Measurements from ENCODE around the gene FXR2.
A peak's percentile ranks its signal among the peaks of the same experiment; 100 is the strongest.

Gene FXR2

GRCh38 chr17:7587420-7588151 lies 27.1 kb downstream of the FXR2 start:
- peak; percentile 76 for DNase-seq (ENCODE audit: low read depth)

DNA sequence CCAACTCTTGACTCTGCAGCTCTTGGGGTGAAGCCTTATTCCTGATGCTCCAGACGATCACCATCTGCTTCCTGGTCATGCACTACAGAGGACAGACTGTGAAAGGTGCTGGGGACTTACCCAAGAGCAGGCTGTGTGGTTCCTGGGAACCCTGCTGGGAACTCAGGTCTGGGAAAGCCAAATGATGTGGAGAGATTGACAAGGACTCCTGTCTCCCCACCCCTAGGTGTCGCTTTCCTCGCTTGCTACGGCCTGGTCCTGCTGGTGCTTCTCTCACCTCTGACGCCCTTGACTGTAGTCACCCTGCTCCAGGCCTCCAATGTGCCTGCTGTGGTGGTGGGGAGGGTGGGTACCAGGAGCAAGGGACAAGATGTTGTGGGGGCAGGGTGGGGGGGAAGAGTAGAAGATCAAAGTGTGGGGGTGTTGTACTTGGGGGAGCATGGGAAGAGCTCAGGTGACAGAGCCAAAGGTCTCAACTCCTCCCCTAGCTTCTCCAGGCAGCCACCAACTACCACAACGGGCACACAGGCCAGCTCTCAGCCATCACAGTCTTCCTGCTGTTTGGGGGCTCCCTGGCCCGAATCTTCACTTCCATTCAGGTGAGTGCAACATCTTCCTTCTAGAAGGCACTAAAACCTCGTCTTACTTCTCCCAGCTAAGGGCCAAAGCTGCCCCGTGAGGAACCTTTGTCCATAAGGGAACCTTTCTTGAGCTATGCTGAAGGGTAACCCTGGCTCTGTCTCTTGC lies 27.9 kb downstream of the FXR2 start:
- no peak for DNase-seq (ENCODE audit: low read depth)

GRCh38 chr17:7583253-7584109 lies 31.2 kb downstream of the FXR2 start, which contains the start of gene MPDU1:
Gene MPDU1, plus strand, starts transcription at chr17:7583852. Its CDS starts 11 bp downstream, at chr17:7583863.
- peak; percentile 96 for DNase-seq (ENCODE audit: low read depth)

DNA sequence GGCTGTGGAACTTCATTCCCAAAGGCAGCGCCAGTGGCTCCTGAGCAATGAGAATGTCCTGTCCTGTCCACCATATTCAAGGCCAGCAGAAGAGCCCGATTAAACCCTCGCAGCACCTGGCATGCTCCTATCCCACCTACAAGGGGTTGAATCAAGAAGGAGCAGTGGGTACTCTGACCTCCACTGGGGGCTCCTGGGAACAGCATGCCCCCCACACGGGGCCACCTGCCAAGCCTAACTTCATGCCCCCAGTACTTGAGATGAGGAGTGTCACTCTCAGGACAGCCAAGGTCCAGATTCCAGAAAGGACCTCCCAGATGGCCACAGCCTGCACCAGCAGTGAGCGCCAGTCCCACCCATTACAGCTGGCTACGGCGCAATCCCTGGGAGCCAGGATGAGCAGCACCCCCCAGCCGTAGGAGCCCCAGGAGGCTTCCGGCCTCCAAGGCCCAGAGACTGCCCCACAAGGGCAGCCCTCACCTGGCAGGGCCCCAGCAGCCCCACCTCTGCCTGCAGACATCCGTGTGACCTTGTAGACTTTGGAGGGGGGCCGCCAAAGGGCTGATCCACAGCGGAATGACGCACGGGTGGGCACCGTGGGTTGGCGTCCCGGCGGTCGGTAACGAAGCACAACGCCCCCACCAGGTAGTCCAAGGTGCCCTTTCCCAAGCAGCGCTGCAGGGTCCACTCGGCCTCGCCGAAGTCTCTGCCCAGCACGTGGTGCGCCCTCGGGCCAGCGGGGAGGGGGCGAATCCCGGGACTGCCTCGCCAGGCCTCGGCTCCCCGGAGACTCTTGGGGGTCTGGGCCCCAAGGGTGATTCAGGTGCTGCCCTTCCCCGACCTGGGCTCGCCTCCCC lies 32.1 kb downstream of the FXR2 start:
- no peak for DNase-seq (ENCODE audit: low read depth)

- no peak for DNase-seq (ENCODE audit: low read depth)
Observed at GRCh38 chr17:7580604-7581575, 33.8 kb downstream of the FXR2 start.

- DNase-seq (ENCODE audit: low read depth), result no peak
Observed at GRCh38 chr17:7579834-7580603, 34.7 kb downstream of the FXR2 start.

DNA sequence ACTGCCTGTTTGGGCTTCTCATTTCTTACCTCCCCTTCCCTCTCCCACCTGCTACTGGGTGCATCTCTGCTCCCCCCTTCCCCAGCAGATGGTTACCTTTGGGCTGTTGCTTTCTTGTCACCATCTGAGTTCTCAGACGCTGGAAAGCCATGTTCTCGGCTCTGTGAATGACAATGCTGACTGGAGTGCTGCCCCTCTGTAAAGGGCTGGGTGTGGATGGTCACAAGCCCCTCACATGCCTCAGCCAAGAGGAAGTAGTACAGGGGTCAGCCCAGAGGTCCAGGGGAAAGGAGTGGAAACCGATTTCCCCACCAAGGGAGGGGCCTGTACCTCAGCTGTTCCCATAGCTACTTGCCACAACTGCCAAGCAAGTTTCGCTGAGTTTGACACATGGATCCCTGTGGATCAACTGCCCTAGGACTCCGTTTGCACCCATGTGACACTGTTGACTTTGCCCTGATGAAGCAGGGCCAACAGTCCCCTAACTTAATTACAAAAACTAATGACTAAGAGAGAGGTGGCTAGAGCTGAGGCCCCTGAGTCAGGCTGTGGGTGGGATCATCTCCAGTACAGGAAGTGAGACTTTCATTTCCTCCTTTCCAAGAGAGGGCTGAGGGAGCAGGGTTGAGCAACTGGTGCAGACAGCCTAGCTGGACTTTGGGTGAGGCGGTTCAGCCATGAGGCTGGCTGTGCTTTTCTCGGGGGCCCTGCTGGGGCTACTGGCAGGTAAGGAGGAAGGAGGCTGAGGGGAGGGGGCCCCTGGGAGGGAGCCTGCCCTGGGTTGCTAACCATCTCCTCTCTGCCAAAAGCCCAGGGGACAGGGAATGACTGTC lies 35.5 kb downstream of the FXR2 start, which contains the start of gene CD68:
Gene CD68 (plus strand): TSS at position 638 of the 833 bp plus-strand sequence. CDS start 40 bp downstream, at position 678.
- peak; percentile 75 for DNase-seq (ENCODE audit: low read depth)

- DNase-seq (ENCODE audit: low read depth), result no peak
Observed at GRCh38 chr17:7577327-7578199, 37.1 kb downstream of the FXR2 start.

GRCh38 chr17:7576432-7576937 lies 38.2 kb downstream of the FXR2 start:
- no peak for DNase-seq (ENCODE audit: low read depth)

DNA sequence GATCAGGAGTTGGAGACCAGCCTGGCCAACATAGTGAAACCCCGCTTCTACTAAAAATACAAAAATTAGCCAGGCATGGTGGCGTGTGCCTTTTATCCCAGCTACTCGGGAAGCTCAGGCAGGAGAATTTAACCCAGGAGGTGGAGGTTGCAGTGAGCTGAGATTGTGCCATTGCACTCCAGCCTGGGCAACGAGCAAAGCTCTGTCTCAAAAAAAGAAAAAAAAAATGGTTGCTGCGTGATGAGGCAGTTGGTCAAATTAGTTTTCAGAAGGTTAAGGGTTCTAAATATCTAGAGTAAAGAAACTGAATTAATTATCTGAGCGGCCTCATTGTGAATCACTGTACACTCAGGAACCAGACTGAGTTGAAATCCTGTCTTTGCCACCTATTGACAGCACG lies 38.7 kb downstream of the FXR2 start:
- DNase-seq (ENCODE audit: low read depth), result no peak

GRCh38 chr17:7575481-7575883 lies 39.2 kb downstream of the FXR2 start:
- no peak for DNase-seq (ENCODE audit: low read depth)

DNA sequence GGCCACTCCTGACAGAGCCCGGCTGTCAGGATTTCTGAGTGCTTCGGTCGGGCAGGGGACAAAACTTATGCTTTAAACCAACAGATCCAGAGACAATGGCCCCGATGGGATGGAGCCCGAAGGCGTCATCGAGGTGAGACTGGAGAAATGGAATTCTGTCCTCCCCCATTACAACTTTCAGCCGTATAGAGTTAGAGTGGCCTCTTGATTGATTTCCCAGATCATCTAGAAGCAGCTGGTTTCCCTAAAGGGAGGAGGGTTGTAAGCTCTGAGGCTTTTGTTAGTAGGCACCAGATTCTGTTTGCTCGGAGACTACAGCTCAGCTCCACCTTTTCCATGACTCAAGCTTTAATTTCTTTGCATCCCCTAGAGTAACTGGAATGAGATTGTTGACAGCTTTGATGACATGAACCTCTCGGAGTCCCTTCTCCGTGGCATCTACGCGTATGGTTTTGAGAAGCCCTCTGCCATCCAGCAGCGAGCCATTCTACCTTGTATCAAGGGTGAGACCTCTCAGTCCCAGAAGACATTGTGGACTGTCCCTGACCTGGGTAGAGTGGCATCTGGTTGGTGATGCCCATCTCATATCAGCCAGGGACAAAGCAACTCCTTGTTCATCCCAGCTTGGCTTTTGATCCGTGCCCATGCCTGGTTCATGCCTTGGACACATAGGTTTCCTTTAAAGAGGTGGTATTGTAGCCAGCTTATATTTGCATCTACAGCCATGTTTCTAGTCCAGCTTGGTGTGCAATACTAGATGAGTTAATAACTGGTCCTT lies 40.3 kb downstream of the FXR2 start:
- no peak for DNase-seq (ENCODE audit: low read depth)

DNA sequence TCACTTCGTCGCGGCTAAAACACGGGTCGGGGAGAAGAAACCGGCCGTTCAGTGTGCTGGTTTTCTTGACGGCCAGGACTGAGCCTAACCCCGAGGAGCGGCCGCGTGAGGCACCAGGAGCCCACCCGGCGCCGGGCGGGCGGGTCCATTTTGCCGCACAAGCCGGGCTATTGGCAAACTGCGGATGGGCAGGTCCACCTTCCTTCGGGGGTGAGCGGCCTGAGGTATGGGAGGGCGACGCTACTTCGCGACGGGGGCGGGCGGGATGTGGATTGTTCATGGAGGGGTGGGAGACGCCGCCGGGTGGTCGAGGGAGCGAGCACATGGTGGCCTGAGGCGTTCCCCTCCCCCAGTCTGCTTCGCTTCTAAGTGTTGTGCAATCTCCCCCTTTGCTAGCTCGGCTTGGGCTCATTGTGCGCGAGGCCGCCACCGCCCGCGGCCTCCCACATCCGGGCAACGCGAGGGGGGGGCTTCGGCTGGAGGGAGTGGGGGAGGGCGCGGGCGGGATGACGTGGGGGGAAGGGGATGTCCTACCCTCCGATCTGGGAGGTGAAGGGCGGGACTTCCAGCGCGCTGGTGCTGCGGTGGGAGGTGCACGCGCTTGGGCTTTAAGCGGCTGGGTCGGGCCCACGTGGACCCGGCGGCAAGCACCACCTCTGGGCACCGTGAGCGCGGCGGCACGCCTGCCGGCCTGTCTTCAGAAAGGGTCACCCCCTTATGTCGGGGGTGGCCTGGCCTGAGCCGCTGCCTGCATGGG lies 41.2 kb downstream of the FXR2 start:
- DNase-seq (ENCODE audit: low read depth), result peak; percentile 90

DNA sequence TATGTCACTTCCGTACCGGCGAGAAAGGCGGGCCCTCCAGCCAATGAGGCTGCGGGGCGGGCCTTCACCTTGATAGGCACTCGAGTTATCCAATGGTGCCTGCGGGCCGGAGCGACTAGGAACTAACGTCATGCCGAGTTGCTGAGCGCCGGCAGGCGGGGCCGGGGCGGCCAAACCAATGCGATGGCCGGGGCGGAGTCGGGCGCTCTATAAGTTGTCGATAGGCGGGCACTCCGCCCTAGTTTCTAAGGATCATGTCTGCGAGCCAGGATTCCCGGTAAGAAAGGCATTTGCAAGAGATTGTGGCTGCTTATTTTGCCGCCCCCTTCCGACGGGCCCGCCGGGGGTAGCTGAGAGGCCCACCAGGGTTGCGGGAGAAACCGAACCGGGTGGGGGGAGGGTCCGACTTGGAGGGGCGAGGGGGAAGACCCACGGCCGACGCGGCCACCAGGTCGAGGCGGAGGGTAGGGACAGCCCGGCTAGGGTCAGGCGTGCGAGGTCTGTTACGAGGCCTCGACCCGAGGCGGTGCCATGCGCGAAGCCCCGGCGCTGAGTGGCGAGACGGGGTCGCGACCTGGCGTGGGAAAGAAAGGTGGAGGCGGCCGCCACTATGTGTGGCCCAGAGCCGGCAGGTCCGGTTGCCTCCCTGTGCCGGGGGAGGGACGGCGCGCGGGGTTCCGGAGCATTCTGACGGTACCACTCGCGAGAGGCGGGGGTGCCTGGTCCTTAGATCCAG lies 41.9 kb downstream of the FXR2 start:
- peak; percentile 99 for DNase-seq (ENCODE audit: low read depth)

- DNase-seq (ENCODE audit: low read depth), result no peak
Observed at GRCh38 chr17:7572338-7572587, 42.4 kb downstream of the FXR2 start.

Data from fibroblast of the conjunctiva (primary cell).